Measurements from ENCODE around the gene RXRB. TPM values are rescaled to one million over a fixed set of nuclear protein-coding genes. Genes with fewer than 3 reads are reported as not detected.
A peak's percentile ranks its signal among the peaks of the same experiment; 100 is the strongest.

RXRB gene
- total RNA-seq, 1 donor from 2014 or later, result 70.3 TPM

- Mint-ChIP-seq H3K27ac (no peak overlapping the region), H3K4me1 (peaks cover 21% of the 10 kb centered on the region), H3K9me3 (no peaks in the 10 kb centered on the region), H3K4me3 (peak overlapping the region; percentile 70), H3K36me3 (peaks cover 13% of the 10 kb centered on the region), H3K27me3 (ENCODE audit: low read depth) (peaks cover 13% of the 10 kb centered on the region)
- TF ChIP-seq, protein P1, sequence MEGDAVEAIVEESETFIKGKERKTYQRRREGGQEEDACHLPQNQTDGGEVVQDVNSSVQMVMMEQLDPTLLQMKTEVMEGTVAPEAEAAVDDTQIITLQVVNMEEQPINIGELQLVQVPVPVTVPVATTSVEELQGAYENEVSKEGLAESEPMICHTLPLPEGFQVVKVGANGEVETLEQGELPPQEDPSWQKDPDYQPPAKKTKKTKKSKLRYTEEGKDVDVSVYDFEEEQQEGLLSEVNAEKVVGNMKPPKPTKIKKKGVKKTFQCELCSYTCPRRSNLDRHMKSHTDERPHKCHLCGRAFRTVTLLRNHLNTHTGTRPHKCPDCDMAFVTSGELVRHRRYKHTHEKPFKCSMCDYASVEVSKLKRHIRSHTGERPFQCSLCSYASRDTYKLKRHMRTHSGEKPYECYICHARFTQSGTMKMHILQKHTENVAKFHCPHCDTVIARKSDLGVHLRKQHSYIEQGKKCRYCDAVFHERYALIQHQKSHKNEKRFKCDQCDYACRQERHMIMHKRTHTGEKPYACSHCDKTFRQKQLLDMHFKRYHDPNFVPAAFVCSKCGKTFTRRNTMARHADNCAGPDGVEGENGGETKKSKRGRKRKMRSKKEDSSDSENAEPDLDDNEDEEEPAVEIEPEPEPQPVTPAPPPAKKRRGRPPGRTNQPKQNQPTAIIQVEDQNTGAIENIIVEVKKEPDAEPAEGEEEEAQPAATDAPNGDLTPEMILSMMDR (IDR thresholded peaks at IDR 0.05; ENCODE audit: unreplicated experiment), result no peak
- DNase-seq (ENCODE audit: low spot score in 2 of 2, unreplicated experiment in 2 of 2), result no peak
These were observed 7.5 kb downstream of the RXRB start for GRCh38 chr6:33192671-33193602.

DNA sequence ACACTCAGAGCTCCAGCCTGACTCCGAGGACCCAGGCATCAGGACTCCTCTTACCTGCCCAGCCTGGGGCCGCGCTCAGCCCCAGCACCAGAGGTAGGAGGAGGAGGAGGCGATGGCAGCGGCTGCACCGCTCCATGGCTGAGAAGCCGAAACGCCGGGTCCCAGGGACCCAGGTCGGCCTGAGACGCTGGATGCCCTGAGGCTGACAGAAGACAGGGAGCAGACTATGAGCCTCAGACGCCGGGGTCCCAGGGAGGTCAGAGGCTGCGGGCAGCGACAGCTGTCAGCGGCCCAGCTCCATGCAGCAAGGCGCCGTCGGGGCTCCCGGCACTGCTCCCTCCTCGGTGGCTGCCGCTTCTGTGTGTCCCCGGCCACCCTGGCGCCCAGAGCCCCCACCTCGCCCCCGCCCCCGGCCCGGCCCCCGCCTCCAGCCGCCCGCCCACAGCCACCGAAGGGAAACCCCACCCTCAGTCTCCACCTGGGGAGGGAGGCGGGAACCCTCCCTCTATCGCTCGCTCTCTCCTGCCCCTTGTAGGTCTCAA is 8.3 kb downstream of the RXRB start, which contains the start of gene COL11A2:
COL11A2 (minus strand) TSS at position 363 of the 542 bp plus-strand sequence; CDS start at position 136, 227 bp downstream.
- Mint-ChIP-seq H3K4me3 (peak within 1 kb of the TSS; percentile 70), H3K9me3 (no peaks in the 10 kb centered on the region), H3K36me3 (peaks cover 13% of the 10 kb centered on the region), H3K4me1 (peaks cover 14% of the 10 kb centered on the region), H3K27me3 (ENCODE audit: low read depth) (peaks cover 13% of the 10 kb centered on the region), H3K27ac (no peak within 1 kb of the TSS)
- DNase-seq (ENCODE audit: low spot score in 2 of 2, unreplicated experiment in 2 of 2), result no peak
- TF ChIP-seq, protein P1 (IDR thresholded peaks at IDR 0.05; ENCODE audit: unreplicated experiment), result no peak

GRCh38 chr6:33191383-33192104 is 8.9 kb downstream of the RXRB start:
- peaks cover 14% of the 10 kb centered on the region for H3K4me1 Mint-ChIP-seq
- H3K4me3 Mint-ChIP-seq, result peak overlapping the region; percentile 46
- H3K9me3 Mint-ChIP-seq, result no peaks in the 10 kb centered on the region
- peaks cover 14% of the 10 kb centered on the region for H3K27me3 Mint-ChIP-seq (ENCODE audit: low read depth)
- peaks cover 12% of the 10 kb centered on the region for H3K36me3 Mint-ChIP-seq
- no peak for DNase-seq (ENCODE audit: low spot score in 2 of 2, unreplicated experiment in 2 of 2)
- TF ChIP-seq, protein P1 (IDR thresholded peaks at IDR 0.05; ENCODE audit: unreplicated experiment), result no peak
- no peak overlapping the region for H3K27ac Mint-ChIP-seq

- H3K4me3 Mint-ChIP-seq, result no peak overlapping the region
- H3K4me1 Mint-ChIP-seq, result peaks cover 14% of the 10 kb centered on the region
- H3K9me3 Mint-ChIP-seq, result no peaks in the 10 kb centered on the region
- peaks cover 8% of the 10 kb centered on the region for H3K36me3 Mint-ChIP-seq
- TF ChIP-seq, protein P1 (IDR thresholded peaks at IDR 0.05; ENCODE audit: unreplicated experiment), result no peak
- H3K27me3 Mint-ChIP-seq (ENCODE audit: low read depth), result peaks cover 15% of the 10 kb centered on the region
- H3K27ac Mint-ChIP-seq, result no peak overlapping the region
- DNase-seq (ENCODE audit: low spot score in 2 of 2, unreplicated experiment in 2 of 2), result no peak
These were observed 9.9 kb downstream of the RXRB start for GRCh38 chr6:33190504-33191107.
